HTERT RPE-1 (cell line): Measurements from ENCODE around the gene TMEM258.

Experiments used
- in situ Hi-C: fragments of 300-500 bp; cut with MboI; formaldehyde crosslinking; loops from 4 replicates; pipeline ENCODE4 v1.14.3; 2020; ENCODE audit warnings: low sequenced_read_pairs

Gene TMEM258

DNA sequence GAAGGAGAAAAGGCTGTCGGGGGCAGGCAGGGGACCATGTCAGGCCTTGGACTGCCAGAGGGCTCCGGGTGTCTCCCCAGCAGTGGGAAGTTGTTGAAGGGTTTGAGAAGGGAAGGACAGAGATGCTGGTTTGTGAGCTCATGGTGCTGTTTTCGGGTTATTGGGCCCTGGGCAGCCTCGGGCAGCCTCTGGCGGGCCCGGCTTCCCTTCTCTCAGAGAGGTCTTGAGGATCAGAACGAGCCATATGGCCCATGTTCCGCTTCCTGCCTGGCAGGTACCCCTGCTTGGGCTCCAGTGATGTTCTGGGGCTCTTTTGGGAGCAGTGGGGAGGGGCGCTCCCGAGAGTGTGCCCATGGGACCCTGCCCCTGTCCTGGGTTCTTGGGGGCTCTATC lies 30.2 kb downstream of the TMEM258 start:
- in situ Hi-C loops = no loop called here

DNA sequence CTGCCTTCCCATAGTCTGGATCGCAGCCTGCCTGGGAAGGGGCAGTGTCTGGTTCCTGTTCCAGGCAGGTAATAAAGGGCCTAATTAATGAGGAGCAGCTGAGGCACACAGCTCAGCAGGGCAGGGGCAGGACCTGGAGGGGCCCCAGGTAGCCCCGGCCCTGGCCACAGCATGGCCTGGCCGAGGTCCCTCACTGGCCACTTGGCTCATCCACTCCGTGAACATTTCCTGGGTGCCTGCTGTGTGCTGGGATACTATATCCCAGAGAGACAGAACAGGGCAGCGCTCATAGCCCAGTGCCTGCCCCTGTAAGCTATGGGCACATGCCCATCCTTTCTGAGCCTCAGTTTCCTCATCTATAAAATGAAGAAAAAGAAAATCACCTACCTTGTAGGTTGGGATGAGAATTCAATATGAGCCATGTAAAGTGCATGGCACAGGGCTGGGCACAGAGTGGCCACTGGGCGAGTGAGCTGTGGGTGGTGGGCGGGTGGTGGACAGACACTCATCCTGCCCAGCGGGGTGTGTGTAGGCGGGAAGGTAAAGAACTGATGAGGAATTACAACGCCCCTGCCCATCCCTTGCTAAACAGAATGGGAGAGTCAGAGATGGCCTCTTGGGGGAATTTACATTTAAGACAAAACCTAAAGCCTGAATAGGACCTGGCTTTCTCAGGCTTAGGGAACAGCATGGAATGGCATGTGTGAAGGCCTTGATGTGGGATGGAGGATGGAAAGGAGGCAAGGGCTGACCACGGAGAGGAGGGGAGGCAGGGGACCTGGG lies 30.8 kb downstream of the TMEM258 start:
- in situ Hi-C loops = no loop called here

DNA sequence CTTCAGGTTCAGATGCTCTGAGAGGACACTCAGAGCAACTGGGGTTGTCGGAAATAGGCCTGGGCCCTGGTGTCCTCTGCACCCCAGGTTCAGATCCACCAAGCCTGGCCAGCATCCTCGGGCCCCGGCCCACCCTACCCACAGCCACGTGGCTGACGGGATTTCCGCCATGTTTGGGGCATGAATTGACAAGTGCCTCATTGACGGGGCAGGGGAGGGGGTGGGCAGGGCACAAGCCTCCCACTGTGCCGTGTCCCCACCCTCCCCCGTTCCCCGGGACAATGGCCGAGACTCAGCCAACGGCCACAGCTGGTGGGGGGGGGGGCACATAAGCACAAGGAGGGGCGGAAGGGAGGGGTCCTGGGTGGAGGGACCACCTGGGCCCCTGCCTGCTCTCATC lies 31.5 kb downstream of the TMEM258 start:
- in situ Hi-C loops = no loop called here

DNA sequence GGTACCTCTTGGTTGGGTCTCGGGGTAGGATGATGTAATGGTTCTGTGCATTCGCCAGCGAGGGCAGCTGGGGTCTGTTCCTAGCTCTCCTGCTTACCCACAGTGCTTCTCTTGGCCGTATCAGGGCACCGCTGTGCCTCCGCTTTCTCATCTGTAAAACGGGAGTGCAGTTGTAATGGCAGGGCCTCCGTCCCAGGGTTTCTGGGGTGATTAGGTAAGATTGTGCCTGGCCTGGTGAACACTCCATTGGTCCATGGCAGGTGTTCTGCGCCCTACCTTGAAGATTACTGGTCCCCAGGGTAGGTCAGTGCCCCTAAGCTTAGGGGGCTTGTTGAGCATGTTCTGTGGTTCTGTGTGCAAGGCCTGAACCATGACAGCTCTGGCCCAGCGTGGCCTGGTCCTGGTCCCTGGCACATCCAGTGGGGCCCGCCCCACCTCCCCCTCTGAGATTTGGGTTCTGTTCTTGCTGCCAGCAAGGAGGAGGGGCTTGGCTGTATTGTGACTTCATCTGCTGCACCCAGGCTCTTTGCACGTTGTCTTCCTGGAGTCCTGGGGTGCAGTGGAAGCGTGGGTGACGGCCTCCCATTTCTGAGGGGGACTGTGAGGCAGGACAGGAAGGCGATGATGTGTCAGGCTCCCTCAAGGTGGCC lies 35.1 kb downstream of the TMEM258 start:
- in situ Hi-C loops = no loop called here

DNA sequence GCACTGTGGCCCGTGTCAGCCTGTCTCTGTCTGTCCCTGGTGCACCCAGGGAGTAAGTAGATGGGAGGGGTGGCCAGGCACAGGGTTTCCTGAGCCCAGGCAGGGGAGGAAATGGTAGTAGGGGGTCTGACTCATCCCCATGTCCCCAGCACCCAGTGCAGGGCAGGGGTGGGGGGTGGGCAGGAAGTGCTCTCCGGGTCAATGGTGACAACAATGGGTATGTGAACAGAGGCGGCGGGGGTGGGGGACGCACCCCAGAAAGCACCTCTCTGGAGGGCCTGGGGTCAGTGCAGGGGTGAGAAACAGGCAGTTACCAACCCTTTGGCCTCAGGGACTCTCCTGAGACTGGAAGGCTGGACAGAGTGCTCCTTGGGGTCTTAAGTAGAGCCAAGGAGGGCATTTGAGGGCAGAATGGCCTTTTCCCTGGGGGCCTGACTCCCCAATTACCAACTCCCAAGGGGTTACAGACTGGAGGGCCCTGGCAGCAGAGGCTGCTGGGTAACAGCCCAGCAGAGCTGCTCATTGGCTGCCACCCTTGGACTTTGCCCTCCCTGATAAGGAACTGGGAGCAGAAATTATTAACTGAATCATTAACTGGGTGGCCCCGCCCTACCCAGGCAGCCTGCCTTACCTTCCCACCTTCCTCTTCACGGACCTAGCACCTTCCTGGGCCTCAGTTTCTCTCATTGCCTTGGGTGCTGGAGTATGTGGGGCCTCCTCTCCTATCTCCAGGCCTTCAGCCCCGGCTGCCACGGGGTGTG lies 35.8 kb downstream of the TMEM258 start:
- in situ Hi-C loops = no loop called here

DNA sequence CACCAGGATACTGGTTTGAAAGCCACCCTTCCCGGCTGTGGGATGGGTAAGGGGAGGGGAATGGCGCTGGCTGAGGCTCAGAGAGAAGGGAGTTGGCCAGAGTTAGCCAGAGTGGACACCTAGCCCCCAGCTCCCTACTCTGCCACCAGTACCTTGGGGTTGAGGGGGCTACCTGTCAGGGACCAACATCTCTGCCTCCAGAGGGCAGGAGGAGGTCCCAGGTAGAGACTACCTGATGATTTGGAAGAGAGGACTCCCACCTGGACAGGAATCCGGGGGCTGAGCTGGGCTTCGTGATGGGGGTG lies 36.3 kb downstream of the TMEM258 start:
- in situ Hi-C loops = no loop called here

DNA sequence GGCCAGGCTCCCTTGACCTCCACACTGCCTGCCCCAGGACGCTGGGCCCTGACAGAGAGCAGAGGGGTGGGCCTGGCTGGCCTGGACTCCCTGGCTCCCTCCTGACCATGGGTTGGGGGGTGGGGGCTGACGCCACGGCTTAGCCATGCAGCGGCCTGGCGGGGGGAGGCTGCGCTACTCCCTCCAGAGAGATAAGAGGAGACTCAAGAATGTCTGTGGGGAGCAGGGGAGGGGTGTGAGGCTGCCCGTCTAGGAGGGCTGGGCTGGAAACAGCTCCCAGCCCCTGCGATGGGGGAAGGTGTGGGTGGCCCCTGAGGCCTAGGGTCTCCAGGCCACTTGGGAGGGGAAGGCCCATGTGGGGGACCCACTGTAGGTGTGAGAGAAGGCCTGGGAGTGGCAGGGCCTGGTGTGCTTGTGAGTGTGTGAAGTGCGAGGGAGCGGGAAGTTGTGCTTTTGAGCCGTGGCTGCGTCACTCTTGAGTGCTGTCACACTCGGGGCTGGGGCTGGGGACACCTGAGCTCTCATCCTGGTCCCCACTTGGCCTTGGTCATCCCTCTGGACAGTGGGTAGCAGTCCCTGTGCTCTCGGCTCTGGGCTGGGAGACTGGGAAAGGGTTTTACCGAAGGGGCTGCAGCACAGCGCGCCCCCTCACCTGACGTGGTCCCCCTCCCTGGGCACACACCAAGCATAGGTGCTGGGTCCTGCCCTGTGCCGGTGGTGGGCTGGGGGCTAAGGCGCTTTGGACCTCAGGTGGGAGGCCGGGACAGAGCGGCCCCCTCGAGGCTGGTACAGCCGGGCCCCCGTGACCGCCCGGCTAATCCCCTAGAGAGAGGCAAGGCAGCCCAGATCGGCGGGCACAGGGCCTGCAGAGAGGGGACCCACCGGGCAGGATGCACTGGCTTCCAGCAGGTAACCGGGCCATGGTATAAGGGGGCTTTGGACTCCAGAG lies 37.6 kb downstream of the TMEM258 start:
- in situ Hi-C loops = no loop called here

DNA sequence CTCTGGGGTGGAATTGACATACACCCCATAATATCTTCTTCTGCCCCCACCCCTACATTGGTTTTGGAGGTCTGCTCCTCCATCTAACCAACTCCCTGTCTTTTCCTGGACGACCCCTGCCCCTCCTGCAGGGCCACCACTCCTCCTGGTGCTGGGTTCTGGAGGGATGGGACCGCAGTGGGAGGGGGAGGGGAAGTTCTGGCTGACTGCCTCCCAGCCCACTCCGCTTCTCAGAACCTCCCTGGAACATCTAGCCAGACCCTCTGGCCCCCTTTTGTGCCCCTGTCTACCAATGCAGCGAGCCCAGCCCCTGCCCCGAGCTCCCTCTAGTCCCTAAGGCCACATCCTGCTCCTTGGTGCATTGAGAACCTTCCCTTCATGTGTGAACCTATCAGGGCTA lies 38.7 kb downstream of the TMEM258 start:
- in situ Hi-C loops = no loop called here

DNA sequence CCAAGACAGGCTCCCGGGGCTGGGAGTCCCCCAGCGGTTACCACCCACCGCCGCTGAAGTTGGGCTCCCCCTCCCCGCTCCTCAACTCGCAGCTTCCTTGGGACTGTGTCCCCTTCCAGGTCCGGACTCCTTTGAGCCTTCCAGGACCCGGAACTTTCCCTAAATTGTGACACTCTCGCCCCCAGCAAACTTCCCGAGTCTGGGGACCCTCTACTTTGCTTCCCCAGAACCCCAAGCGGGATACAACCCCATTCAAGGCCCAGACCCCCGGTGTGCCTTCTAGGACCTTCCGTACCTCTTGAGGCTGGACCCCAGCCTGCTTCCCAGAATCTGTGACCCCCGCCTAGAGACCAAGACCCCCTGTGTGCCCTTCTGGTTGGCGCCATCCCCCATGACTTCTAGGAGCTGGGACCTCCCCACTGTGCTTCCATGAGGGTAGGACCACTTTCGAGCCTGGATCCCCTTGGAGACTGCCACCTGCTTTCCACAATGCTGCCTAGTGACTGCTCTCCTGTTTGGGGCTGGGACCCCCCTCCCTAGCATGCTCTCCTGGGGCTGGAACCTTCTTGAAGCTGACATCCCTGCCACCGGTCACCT lies 39.4 kb downstream of the TMEM258 start:
- in situ Hi-C loops = no loop called here

DNA sequence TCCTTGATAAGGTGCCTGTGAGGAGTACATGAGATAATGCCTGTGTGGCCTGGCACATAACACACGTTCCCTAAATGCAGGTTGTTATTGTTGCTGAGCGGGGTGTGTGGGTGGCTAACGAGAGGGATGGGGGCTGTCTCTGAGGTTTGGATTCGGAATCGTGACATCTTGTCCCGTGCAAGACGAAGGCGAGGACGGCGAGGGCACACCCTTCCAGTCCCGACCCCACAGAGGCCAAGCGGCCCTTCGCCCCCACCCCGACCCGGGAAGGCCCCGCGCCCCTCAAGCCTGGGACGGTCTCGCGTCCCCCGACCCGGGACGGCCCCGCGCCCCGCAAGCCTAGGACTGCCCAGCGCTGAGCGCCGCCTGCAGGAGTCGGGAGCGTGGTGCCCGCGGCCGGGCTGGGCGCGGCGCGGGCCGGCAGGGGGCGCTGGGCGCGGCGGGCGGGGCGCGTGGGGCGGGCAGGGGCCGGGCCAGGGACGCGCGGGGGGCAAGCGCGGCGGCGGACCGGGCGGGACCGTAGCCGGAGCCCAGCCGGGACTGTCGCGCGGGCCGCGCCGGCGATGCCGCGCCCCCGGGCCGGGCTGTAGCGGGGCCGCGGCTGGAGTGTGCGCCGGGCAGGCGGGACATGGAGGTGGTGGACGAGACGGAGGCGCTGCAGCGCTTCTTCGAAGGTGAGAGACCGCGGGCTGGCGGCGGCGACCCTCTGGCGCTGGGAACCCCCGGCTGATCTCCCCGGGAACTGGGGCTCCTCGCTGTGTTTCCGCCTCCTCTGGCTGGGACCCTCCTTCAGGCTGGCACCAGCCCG lies 40.1 kb downstream of the TMEM258 start, which contains the start of gene MYRF:
TSS of gene MYRF (plus strand) at position 520 of the 808 bp plus-strand sequence. CDS start at position 629, 109 bp downstream.
- in situ Hi-C loops = no loop called here

DNA sequence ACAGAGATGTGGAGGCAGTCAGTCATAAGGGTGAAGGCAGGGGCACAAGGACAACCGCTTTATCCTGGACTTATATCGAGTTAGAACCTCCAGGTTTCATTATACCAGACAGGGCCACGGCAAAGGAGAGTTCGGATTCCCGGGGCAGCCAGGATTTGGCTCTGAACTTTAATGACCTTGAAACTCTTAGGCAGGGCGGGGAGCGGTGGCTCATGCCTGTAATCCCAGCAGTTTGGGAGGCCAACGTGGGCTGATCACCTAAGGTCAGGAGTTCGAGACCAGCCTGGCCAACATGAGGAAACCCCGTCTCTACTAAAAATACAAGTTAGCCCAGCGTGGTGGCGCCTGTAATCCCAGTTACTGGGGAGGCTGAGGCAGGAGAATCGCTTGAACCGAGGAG lies 41.0 kb downstream of the TMEM258 start:
- in situ Hi-C loops = no loop called here

DNA sequence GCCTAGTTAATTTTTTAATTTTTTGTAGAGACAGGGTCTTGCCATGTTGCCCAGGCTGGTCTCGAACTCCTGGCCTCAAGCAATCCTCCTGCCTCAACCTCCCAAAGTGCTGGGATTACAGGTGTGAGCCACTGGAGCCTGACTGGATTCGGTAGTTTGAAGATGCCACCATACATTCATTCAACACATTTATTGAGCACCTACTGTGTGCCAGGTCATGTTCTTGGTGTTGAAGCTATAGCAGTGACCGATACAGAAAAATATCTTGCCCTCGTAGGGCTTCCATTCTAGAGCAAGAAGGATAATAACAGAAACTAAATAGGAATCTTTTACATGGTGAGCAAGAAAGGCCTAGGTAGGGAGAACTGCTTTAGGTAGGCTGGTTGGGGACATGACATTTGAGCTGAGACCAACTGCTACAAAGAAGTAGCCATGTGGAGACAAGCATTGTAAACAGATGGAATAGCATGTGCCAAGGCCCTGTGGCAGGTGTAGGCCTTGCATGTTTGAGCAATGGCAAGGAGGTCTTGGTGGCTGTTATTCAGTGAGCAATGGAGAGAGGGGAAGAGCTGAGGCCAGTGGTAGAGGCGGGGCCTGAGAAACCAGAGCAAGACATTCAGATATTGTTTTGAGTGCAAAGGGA lies 41.6 kb downstream of the TMEM258 start:
- in situ Hi-C loops = no loop called here

DNA sequence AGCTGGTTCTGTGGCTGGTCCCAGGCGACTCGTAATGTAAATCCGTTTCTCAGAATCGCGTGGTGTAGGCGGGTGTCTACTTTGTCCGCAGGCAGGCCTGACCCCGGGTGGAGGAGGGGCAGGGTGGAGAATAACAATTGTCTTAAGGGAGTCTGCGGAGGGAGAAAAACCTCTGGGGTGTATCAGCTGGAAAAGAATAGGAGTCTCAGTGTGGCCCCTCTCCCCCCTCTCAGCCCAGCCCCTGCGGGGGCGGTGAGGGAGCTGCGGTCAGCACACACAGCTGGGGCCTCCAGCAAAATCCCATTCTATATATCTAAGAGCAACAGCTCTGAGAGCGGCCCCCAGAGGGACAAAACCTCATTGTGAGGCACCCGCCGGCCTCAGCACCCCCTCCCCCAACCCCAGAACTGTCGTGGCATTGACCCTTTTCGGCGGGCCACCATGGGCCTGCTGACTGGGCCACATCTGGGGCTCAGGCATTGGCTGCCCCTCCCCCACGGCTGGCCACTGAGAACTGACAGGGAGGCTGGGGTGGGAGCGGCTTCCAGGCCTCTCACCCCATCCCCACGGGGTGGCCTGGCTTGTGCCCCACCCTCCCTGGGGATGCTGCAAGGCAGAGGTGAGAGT lies 42.7 kb downstream of the TMEM258 start:
- in situ Hi-C loops = no loop called here

DNA sequence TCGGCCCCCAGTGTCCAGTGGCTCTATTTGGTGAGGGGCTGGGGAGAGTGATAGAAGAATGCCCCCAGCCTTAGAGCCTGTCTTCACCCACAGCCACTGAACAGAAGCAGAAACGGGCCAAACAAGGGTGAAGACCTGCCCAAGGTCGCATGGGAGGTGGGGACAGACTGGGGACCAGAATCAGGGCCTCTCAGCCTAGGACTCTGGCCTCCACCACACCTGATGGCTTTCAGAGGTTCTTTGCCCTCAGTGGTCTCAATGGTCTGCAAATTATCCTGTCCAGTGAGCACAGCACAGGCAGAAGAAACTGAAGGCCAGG lies 44.5 kb downstream of the TMEM258 start:
- in situ Hi-C loops = no loop called here

DNA sequence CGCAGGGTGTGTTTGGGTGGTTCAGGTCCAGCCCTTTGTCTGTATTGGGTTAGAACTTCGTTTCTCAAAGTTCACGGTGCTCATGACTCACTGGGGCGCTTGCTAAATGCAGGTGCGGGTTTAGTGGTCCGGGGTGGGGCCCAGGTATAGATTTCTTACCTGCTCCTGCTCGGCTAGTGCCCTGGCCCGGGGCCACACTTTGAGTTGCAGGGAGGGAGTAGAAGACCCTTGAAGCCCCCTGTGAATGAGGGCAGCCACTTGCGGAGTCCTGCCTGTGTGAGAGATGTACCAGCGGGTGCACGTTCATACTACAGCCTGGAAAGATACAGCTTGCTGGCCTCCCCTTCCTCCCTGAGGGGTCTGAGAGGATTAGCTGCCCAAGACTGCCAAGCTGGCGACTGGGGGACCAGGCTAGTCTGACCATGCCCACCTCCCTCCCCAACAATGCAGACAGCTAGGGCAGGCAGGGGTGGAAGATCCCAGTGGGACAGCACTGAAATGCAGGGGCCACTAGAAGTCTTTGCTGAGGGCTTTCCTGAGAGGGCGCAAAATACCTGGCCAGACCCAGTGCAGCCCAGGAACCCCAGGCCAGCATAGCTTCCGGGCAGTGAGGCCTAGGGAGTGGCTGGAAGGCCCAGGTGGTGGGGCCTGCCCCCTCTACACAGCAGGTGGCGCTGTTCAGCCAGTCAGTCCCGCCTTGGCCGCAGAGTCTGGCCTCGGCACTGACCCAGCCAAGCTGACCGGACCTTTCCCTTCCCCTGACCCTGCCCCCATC lies 45.0 kb downstream of the TMEM258 start:
- in situ Hi-C loops = no loop called here

DNA sequence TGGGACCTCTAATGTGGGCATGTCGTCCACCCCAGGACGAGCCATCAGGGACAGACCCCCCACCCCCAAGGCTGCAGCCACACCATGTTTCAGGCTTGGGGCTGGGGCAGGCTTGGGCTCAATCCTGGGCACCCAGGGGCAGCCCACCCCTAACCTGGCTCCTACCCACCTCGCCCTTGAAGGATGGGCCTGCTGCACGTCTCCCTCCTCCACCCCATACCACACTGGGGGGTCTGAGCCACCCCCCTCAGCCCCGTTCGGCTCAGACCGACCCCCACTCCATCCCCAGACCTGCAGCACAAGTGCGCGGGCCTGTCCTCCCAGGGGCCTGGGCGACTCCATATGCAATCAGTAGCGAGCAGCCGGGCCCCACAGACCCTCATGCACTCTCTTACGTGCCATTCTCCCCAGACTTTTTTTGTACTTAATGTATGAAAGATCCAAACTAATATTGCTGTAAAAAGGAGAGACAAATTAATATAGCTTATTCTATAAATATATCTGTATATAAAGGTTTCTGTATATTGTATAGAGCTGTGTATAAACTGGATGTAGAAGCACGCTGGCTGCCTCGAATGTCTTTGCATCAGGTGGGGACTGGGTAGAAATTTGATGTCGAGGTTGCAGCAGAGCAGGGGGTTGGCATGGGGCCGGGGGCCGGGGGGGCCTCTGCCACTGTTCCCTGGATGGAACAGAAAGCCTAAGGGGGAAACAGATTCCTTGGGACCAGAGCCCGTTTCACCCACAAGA lies 45.8 kb downstream of the TMEM258 start:
- in situ Hi-C loops = no loop called here

DNA sequence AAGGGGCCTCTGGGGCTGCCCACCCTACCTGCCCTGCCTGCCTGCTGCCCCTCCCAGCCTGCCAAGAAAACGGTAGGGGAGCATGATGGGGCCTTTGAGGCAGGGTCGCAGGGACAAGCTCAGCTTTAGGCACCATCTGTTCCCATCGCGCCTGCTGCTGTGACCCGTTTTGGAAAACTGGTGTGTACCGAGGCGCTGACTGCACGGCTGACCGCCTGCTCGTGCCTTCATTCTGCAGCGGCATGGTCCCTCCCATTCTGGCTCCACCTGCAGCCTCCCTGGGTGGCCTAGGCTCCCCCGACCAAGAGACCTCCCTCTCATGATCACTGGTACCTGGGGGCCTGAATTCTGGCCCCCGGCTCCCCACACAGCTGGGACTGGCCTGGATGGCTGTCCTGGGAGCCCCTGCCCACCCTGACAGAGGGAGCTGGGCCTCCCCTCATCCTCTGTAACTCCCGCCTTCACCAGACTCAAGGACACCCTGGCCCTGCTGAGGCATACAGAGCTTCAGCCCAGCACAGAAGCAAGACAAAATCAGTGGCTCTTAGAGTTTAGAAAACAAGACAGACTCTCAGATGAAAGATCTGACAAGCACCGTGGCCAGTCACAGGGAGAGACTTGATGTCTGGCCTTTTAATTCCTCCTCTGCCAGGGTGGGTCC lies 46.5 kb downstream of the TMEM258 start:
- in situ Hi-C loops = no loop called here
